Neuronal stem cell (in vitro differentiated cells): ENCODE measurements around the gene LRRC53.

ENCODE experiments used
- DNase-seq: peaks from one replicate; pipeline ENCODE4 v3.0.0-alpha.2; 2013; ENCODE audit warnings: low spot score
- H2AFZ ChIP-seq: one replicate; pipeline ENCODE4 v1.6.1; 2013; ENCODE audit warnings: mild to moderate bottlenecking, low read length, inconsistent platforms
- H2AK5ac ChIP-seq: 2 replicates; pipeline ENCODE4 v1.6.1; 2013; ENCODE audit warnings: low read depth, mild to moderate bottlenecking, inconsistent platforms, low read length, moderate library complexity, mixed read lengths
- H2BK120ac ChIP-seq: 2 replicates; pipeline ENCODE4 v1.6.1; 2013; ENCODE audit warnings: low read depth, mild to moderate bottlenecking, inconsistent platforms, low read length, moderate library complexity, mixed read lengths
- H2BK12ac ChIP-seq: one replicate; pipeline ENCODE4 v1.6.1; 2013; ENCODE audit warnings: low read length, inconsistent platforms
- H2BK15ac ChIP-seq: 2 replicates; pipeline ENCODE4 v1.6.1; 2013; ENCODE audit warnings: mild to moderate bottlenecking, low read length, inconsistent platforms, mixed read lengths
- H2BK5ac ChIP-seq: one replicate; pipeline ENCODE4 v1.6.1; 2013; ENCODE audit warnings: inconsistent platforms, mild to moderate bottlenecking, low read length, moderate library complexity
- H3K14ac ChIP-seq: one replicate; pipeline ENCODE4 v1.6.1; 2013; ENCODE audit warnings: low read length, inconsistent platforms
- H3K18ac ChIP-seq: 2 replicates; pipeline ENCODE4 v1.6.1; 2013; ENCODE audit warnings: low read length, inconsistent platforms
- H3K23ac ChIP-seq: 2 replicates; pipeline ENCODE4 v1.6.1; 2013; ENCODE audit warnings: low read depth, mild to moderate bottlenecking, mixed read lengths, low read length, inconsistent platforms; ENCODE audit not compliant: poor library complexity
- H3K27ac ChIP-seq: replicated peaks from 3 replicates; pipeline ENCODE4 v1.5.1; 2013; ENCODE audit warnings: low read length, inconsistent platforms
- H3K27me3 ChIP-seq, 3 experiments: 2 replicates each; pipeline ENCODE4 v1.6.1; 2013; ENCODE audit warnings: low read length in 3 of 3, mild to moderate bottlenecking in 2 of 3, inconsistent platforms in 1 of 3, low read depth in 1 of 3, mixed read lengths in 1 of 3, moderate library complexity in 1 of 3; ENCODE audit not compliant: control insufficient read depth in 3 of 3, insufficient read depth in 3 of 3
- H3K36me3 ChIP-seq, 2 donors: replicated peaks in 1 of 2; 2 replicates each; pipeline ENCODE4 v1.6.1; 2013; ENCODE audit warnings: low read length in 2 of 2; ENCODE audit not compliant: control insufficient read depth in 2 of 2, insufficient read depth in 2 of 2
- H3K4ac ChIP-seq: 2 replicates; pipeline ENCODE4 v1.6.1; 2013; ENCODE audit warnings: inconsistent platforms, mild to moderate bottlenecking, low read length, moderate library complexity
- H3K4me1 ChIP-seq, 2 donors: 1 replicate in 1 of 2; 2 replicates in 1 of 2; pipeline ENCODE4 v1.6.1; 2013; ENCODE audit warnings: low read length in 2 of 2, low read depth in 1 of 2; ENCODE audit not compliant: control insufficient read depth in 2 of 2, insufficient read depth in 1 of 2
- H3K4me2 ChIP-seq: one replicate; pipeline ENCODE4 v1.6.1; 2013; ENCODE audit warnings: mild to moderate bottlenecking, low read length, inconsistent platforms; ENCODE audit not compliant: insufficient read depth, poor library complexity, severe bottlenecking
- H3K4me3 ChIP-seq, 2 donors: 2 replicates each; pipeline ENCODE4 v1.5.1; 2013; ENCODE audit warnings: low read length in 2 of 2, mild to moderate bottlenecking in 2 of 2, inconsistent platforms in 1 of 2, moderate library complexity in 1 of 2
- H3K79me1 ChIP-seq: one replicate; pipeline ENCODE4 v1.6.1; 2013; ENCODE audit warnings: low read depth, mild to moderate bottlenecking, inconsistent platforms, low read length, moderate library complexity
- H3K9ac ChIP-seq: one replicate; pipeline ENCODE4 v1.6.1; 2013; ENCODE audit warnings: mild to moderate bottlenecking, low read depth, low read length, inconsistent platforms; ENCODE audit not compliant: poor library complexity
- H3K9me3 ChIP-seq, 2 donors: replicated peaks in 1 of 2; 2 replicates each; pipeline versions ENCODE3 to v1.6.1; 2013; ENCODE audit warnings: low read length in 2 of 2, mild to moderate bottlenecking in 2 of 2, inconsistent platforms in 1 of 2, low read depth in 1 of 2, mixed read lengths in 1 of 2, moderate library complexity in 1 of 2; ENCODE audit not compliant: control insufficient read depth in 2 of 2, insufficient read depth in 1 of 2
- H4K8ac ChIP-seq: one replicate; pipeline ENCODE4 v1.6.1; 2013; ENCODE audit warnings: low read depth, mild to moderate bottlenecking, inconsistent platforms, low read length, moderate library complexity
- H4K91ac ChIP-seq: one replicate; pipeline ENCODE4 v1.6.1; 2013; ENCODE audit warnings: low read length, low read depth, mild to moderate bottlenecking, inconsistent platforms; ENCODE audit not compliant: poor library complexity
- WGBS, 2 donors: extraction: QIAGEN DNeasy Blood & Tissue Kit; methylation state at CpG; one replicate each; pipeline ENCODE4 v1.1.7; 2013; ENCODE audit warnings: missing lambda C conversion rate in 2 of 2, mixed read lengths in 1 of 2; ENCODE audit not compliant: insufficient read length in 2 of 2, insufficient replicate concordance in 1 of 2; ENCODE audit errors: extremely low coverage in 2 of 2; 5-methylcytosine and 5-hydroxymethylcytosine counted together

The LRRC53 gene

DNA sequence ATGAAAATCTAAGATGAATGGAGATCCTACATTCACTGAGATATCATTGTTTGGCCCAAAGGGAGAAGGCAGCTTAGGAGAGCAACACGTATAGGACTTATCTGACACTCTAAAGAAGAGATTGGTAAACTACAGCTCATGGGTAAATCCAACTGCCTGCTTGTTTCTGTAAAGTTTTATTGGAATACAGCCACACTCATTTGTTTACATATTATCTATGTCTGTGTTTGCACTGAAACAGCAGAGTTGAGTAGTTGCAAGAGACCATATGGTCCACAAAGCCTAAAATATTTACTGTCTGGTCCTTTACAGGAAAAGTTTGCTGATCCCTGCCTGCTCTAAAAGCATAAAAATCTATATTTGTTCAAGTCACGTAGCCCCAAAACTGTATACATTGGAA is 14.3 kb upstream of the LRRC53 start:
- WGBS, 2 donors, result no CpG with 5 or more reads among the region's 2 CpGs
- DNase-seq, result no peak
- Histone ChIP-seq H3K4me2 (no peak overlapping the region), H3K9ac (no peak overlapping the region), H3K4ac (no peak overlapping the region), H3K23ac (no peak overlapping the region), H2BK5ac (no peak overlapping the region), H4K8ac (no peak overlapping the region), H2BK15ac (no peak overlapping the region), H3K79me1 (no peaks in the 10 kb centered on the region), H3K36me3 (no peaks in the 10 kb centered on the region), H2AFZ (no peak overlapping the region), H3K27ac (no peak overlapping the region), H3K4me1 (peaks cover 11 to 17% of the 10 kb centered on the region in 2 donors), H3K9me3 (no peaks in the 10 kb centered on the region), H4K91ac (no peak overlapping the region), H3K14ac (no peak overlapping the region), H2BK120ac (no peak overlapping the region), H3K27me3 (no peaks in the 10 kb centered on the region), H2BK12ac (no peak overlapping the region), H2AK5ac (no peak overlapping the region), H3K4me3 (no peak overlapping the region), H3K18ac (no peak overlapping the region)

GRCh38 chr1:74523873-74524480 is 11.6 kb upstream of the LRRC53 start:
- Histone ChIP-seq H3K36me3 (no peaks in the 10 kb centered on the region), H3K79me1 (no peaks in the 10 kb centered on the region), H2BK120ac (no peak overlapping the region), H3K4me3 (no peak overlapping the region), H2BK5ac (no peak overlapping the region), H4K8ac (no peak overlapping the region), H3K4me2 (no peak overlapping the region), H3K23ac (no peak overlapping the region), H2BK15ac (no peak overlapping the region), H2BK12ac (no peak overlapping the region), H3K9me3 (no peaks in the 10 kb centered on the region), H3K14ac (no peak overlapping the region), H3K4me1 (peaks cover 11 to 17% of the 10 kb centered on the region in 2 donors), H3K27ac (no peak overlapping the region), H4K91ac (no peak overlapping the region), H2AFZ (peak overlapping the region; percentile 30), H3K27me3 (no peaks in the 10 kb centered on the region), H3K9ac (no peak overlapping the region), H3K18ac (no peak overlapping the region), H3K4ac (no peak overlapping the region), H2AK5ac (no peak overlapping the region)
- no CpG with 5 or more reads among the region's 2 CpGs for WGBS, 2 donors
- DNase-seq, result no peak

DNA sequence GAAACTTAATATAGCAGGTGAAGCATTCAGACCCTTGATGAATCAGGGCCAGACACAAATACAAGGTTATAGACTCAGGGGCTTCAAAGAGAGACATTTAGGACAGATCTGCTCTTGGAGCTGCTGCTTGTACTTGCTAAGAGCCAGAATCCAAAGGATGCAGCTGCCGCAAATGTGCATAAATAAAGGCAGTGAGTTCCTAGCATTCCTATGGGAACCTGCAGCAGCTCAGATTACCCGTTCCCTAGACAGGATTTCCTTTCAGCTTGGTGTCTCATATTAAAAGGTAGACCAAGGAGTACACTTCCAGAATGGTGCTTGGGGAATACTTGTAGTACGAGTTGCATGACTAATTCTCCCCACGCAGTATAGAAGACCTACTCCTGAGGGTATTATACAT is 9.7 kb upstream of the LRRC53 start:
- Histone ChIP-seq H2AFZ (peak overlapping the region; percentile 65), H3K4me2 (no peak overlapping the region), H3K18ac (no peak overlapping the region), H3K27me3 (no peaks in the 10 kb centered on the region), H2AK5ac (no peak overlapping the region), H3K14ac (no peak overlapping the region), H3K36me3 (no peaks in the 10 kb centered on the region), H2BK5ac (no peak overlapping the region), H2BK15ac (no peak overlapping the region), H2BK120ac (no peak overlapping the region), H2BK12ac (no peak overlapping the region), H4K91ac (no peak overlapping the region), H3K9ac (no peak overlapping the region), H3K4me1 (peaks cover 11 to 17% of the 10 kb centered on the region in 2 donors), H3K79me1 (no peaks in the 10 kb centered on the region), H3K9me3 (no peaks in the 10 kb centered on the region), H4K8ac (no peak overlapping the region), H3K23ac (no peak overlapping the region), H3K4me3 (no peak overlapping the region), H3K4ac (no peak overlapping the region), H3K27ac (no peak overlapping the region)
- no CpG with 5 or more reads among the region's 4 CpGs for WGBS, 2 donors
- no peak for DNase-seq

GRCh38 chr1:74517599-74518051 is 5.2 kb upstream of the LRRC53 start:
- H2BK120ac ChIP-seq, result no peak overlapping the region
- H4K91ac ChIP-seq, result no peak overlapping the region
- H3K18ac ChIP-seq, result no peak overlapping the region
- no peak overlapping the region for H3K27ac ChIP-seq
- no peak overlapping the region for H3K14ac ChIP-seq
- H3K4me3 ChIP-seq, result no peak overlapping the region
- no peak overlapping the region for H3K23ac ChIP-seq
- no peaks in the 10 kb centered on the region for H3K79me1 ChIP-seq
- no peak overlapping the region for H4K8ac ChIP-seq
- no peaks in the 10 kb centered on the region for H3K36me3 ChIP-seq
- no peaks in the 10 kb centered on the region for H3K27me3 ChIP-seq
- H3K9ac ChIP-seq, result no peak overlapping the region
- no peak overlapping the region for H2BK5ac ChIP-seq
- peaks cover 6 to 7% of the 10 kb centered on the region in 2 donors for H3K4me1 ChIP-seq
- H3K4me2 ChIP-seq, result no peak overlapping the region
- DNase-seq, result no peak
- H2AK5ac ChIP-seq, result no peak overlapping the region
- no peak overlapping the region for H3K4ac ChIP-seq
- no peak overlapping the region for H2BK12ac ChIP-seq
- H3K9me3 ChIP-seq, result no peaks in the 10 kb centered on the region
- no peak overlapping the region for H2BK15ac ChIP-seq
- H2AFZ ChIP-seq, result no peak overlapping the region
- WGBS, 2 donors, result no CpG with 5 or more reads among the region's 6 CpGs
